Caco-2 (cell line): Measurements from ENCODE around the gene SDK2. TPM values are rescaled to one million over a fixed set of nuclear protein-coding genes. Genes with fewer than 3 reads are reported as not detected.

ENCODE experiments used
- BruUV-seq: library from RNA; stranded (reverse); fragments of 400-500 nt; replicated peaks from 2 replicates; lab custom pipeline; 2021; lab: Mats Ljungman, UMichigan
- CTCF ChIA-PET: fragments of 300-600 bp; sonication (Branson Sonifier 250); formaldehyde crosslinking; loops from one replicate; lab custom pipeline; 2022; ENCODE audit warnings: antibody characterized with exemption; lab: Charles Lee
- POLR2A ChIA-PET: fragments of 300-600 bp; sonication (Branson Sonifier 250); formaldehyde crosslinking; loops from one replicate; lab custom pipeline; 2022; ENCODE audit warnings: antibody characterized with exemption; lab: Charles Lee
- DNase-seq, 2 experiments: peaks; one replicate each; pipeline versions ENCODE4 v3.0.0 to v3.0.0-alpha.2; 2020 to 2022
- H3K27me3 ChIP-seq: replicated peaks from 2 replicates; pipeline ENCODE4 v1.6.0; 2011; ENCODE audit warnings: low read length; ENCODE audit not compliant: control insufficient read depth, insufficient read depth
- H3K36me3 ChIP-seq: 2 replicates; pipeline ENCODE4 v1.5.1; 2011; ENCODE audit warnings: low read length; ENCODE audit not compliant: control insufficient read depth, insufficient read depth
- H3K4me1 ChIP-seq: fragments of 250-450 bp; sonication (Bioruptor Pico); 2 replicates; pipeline ENCODE4 v1.5.1; 2020; ENCODE audit warnings: mild to moderate bottlenecking
- H3K4me3 ChIP-seq: 2 replicates; pipeline ENCODE4 v1.5.1; 2011; ENCODE audit warnings: low read depth, mild to moderate bottlenecking, control low read depth, low read length
- H3K9me3 ChIP-seq: fragments of 250-450 bp; sonication (Bioruptor Pico); 2 replicates; pipeline ENCODE4 v1.5.1; 2020; ENCODE audit warnings: mild to moderate bottlenecking, moderate library complexity
- H3K27ac Mint-ChIP-seq: one replicate; pipeline ENCODE4 v1.8.0; 2022; ENCODE audit warnings: mixed read lengths; ENCODE audit not compliant: unreplicated experiment
- H3K27me3 Mint-ChIP-seq: one replicate; pipeline ENCODE4 v1.8.0; 2022; ENCODE audit warnings: mixed read lengths; ENCODE audit not compliant: insufficient read depth, unreplicated experiment
- H3K36me3 Mint-ChIP-seq: one replicate; pipeline ENCODE4 v1.8.0; 2022; ENCODE audit warnings: mild to moderate bottlenecking, mixed read lengths; ENCODE audit not compliant: insufficient read depth, unreplicated experiment
- H3K4me1 Mint-ChIP-seq: one replicate; pipeline ENCODE4 v1.8.0; 2022; ENCODE audit warnings: low read depth, mixed read lengths; ENCODE audit not compliant: unreplicated experiment
- H3K4me3 Mint-ChIP-seq: one replicate; pipeline ENCODE4 v1.8.0; 2022; ENCODE audit warnings: mild to moderate bottlenecking, moderate library complexity, mixed read lengths; ENCODE audit not compliant: unreplicated experiment
- H3K9me3 Mint-ChIP-seq: one replicate; pipeline ENCODE4 v1.8.0; 2022; ENCODE audit warnings: mixed read lengths; ENCODE audit not compliant: unreplicated experiment
- intact Hi-C: fragments of 100-400 bp; cut with micrococcal nuclease; formaldehyde crosslinking; loops from one replicate; pipeline ENCODE4 v1.10.0; 2022; ENCODE audit not compliant: unreplicated experiment
- total RNA-seq: library from RNA; stranded (reverse); gene quantifications from 2 replicates; pipeline ENCODE4 v1.2.3, GENCODE V29; 2022
- TF ChIP-seq, protein P1 (sequence below), 2 experiments: fragments of 200-600 bp in 1 of 2; IDR thresholded peaks; 1 replicate in 1 of 2; 2 replicates in 1 of 2; pipeline versions ENCODE4 v1.5.1 to v1.8.0; 2011 to 2022; ENCODE audit warnings: antibody characterized with exemption in 1 of 2, control low read depth in 1 of 2, inconsistent platforms in 1 of 2, low read depth in 1 of 2, low read length in 1 of 2, mild to moderate bottlenecking in 1 of 2, moderate library complexity in 1 of 2; ENCODE audit not compliant: insufficient read depth in 1 of 2, severe bottlenecking in 1 of 2, unreplicated experiment in 1 of 2

The SDK2 gene
- total RNA-seq, 1 experiment from 2014 or later = 0.09 TPM

DNA sequence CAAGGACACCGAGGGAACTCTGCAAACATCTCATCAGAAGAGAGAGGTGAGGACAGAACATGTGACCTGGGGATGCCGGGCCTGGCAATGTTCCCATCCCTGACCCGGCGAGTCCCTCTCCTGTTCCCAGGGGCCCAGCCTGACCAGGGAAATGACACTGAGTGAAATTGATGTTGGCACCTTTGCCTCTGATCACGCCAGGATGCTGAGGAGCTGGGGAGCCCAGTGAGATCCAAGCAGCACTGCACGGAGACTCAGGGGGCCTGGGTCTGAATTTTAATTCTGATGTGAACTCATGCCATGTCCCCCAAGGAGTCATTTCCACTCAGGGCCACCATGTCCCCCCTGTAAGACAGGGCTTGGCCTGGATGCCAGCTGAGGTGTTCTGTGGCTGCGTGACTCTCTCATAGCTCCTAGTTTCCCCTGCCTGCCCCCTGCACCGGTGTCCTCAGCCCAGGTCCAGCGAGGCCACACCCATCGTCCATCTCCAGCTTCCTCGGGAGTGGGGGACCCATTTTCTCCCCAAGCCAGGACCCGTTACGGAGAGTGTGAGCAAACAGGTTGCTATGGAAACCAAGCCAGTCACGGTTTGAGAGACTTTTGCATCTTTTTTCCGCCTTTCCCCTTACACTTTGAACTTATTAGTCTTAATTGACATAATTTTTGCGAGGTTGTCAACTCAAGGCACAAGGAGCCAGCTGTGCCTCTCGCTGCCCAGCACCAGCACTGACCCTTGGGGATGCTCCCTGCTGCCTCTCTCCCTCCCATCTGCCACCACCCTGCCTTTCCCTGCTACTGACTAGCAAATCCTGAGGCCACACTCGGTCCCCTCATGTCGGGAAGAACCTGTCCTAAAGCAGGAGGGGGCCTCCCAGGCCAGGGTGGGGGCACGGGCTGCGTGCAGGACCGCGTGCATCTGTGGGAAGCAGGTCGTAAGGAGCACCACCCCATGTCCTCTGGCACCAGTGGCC lies 150.0 kb downstream of the SDK2 start:
- POLR2A ChIA-PET = no interaction called here
- Mint-ChIP-seq H3K36me3 (no peaks in the 10 kb centered on the region), H3K4me3 (no peak overlapping the region), H3K27me3 (peaks cover 52% of the 10 kb centered on the region), H3K27ac (no peak overlapping the region), H3K9me3 (no peaks in the 10 kb centered on the region), H3K4me1 (no peaks in the 10 kb centered on the region)
- CTCF ChIA-PET = interaction anchor here (0.6 to 1.0 kb wide), 2 partner anchors 15 to 426 kb away, joined by 3 to 5 read pairs; no protein-coding TSS in a partner anchor
- no TSS peak for BruUV-seq
- Histone ChIP-seq H3K4me3 (no peak overlapping the region), H3K36me3 (no peaks in the 10 kb centered on the region), H3K27me3 (no peaks in the 10 kb centered on the region; the same call in 1 of the 2 replicates), H3K9me3 (no peaks in the 10 kb centered on the region), H3K4me1 (no peaks in the 10 kb centered on the region)
- no peak for DNase-seq
- intact Hi-C loops = no loop called here
- TF ChIP-seq, protein P1, sequence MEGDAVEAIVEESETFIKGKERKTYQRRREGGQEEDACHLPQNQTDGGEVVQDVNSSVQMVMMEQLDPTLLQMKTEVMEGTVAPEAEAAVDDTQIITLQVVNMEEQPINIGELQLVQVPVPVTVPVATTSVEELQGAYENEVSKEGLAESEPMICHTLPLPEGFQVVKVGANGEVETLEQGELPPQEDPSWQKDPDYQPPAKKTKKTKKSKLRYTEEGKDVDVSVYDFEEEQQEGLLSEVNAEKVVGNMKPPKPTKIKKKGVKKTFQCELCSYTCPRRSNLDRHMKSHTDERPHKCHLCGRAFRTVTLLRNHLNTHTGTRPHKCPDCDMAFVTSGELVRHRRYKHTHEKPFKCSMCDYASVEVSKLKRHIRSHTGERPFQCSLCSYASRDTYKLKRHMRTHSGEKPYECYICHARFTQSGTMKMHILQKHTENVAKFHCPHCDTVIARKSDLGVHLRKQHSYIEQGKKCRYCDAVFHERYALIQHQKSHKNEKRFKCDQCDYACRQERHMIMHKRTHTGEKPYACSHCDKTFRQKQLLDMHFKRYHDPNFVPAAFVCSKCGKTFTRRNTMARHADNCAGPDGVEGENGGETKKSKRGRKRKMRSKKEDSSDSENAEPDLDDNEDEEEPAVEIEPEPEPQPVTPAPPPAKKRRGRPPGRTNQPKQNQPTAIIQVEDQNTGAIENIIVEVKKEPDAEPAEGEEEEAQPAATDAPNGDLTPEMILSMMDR (IDR thresholded peaks at IDR 0.05; ENCODE audit: insufficient read depth in 1 of 2, low read depth in 1 of 2, low read length in 1 of 2, severe bottlenecking in 1 of 2, unreplicated experiment in 1 of 2) = no peak

- CTCF ChIA-PET = interaction anchor here (1.0 kb wide), 1 partner anchor 14 kb away, joined by 3 read pairs; no protein-coding TSS in a partner anchor
- H3K27me3 Mint-ChIP-seq = peaks cover 44% of the 10 kb centered on the region
- no TSS peak for BruUV-seq
Measured at GRCh38 chr17:73492821-73493814, 151.1 kb downstream of the SDK2 start.

More at GRCh38 chr17:73492821-73493814, 151.1 kb downstream of the SDK2 start:
- no peaks in the 10 kb centered on the region for H3K9me3 ChIP-seq
- POLR2A ChIA-PET = no interaction called here
- no peaks in the 10 kb centered on the region for H3K36me3 ChIP-seq
- no peaks in the 10 kb centered on the region; the same call in 1 of the 2 replicates for H3K27me3 ChIP-seq
- Mint-ChIP-seq H3K27ac (no peak overlapping the region), H3K36me3 (no peaks in the 10 kb centered on the region), H3K4me3 (no peak overlapping the region), H3K4me1 (no peaks in the 10 kb centered on the region), H3K9me3 (no peaks in the 10 kb centered on the region)
- H3K4me1 ChIP-seq = no peaks in the 10 kb centered on the region
- no peak overlapping the region for H3K4me3 ChIP-seq
- intact Hi-C loops = no loop called here
- DNase-seq = no peak
- TF ChIP-seq, protein P1 (IDR thresholded peaks at IDR 0.05; ENCODE audit: insufficient read depth in 1 of 2, low read depth in 1 of 2, low read length in 1 of 2, severe bottlenecking in 1 of 2, unreplicated experiment in 1 of 2) = no peak
